Right lobe of liver (tissue), 4 donors: ENCODE results near the gene MS4A6E.

Source experiments
- POLR2A ChIP-seq: fragments of 450-650 bp; IDR thresholded peaks from one replicate; pipeline ENCODE4 v1.6.1; 2017; ENCODE audit warnings: antibody characterized with exemption, mild to moderate bottlenecking
- TF ChIP-seq, protein P1 (sequence below), 4 donors: fragments of 200-600 bp in 3 of 4; fragments of 450-650 bp in 1 of 4; IDR thresholded peaks; one replicate each; pipeline versions ENCODE4 v1.5.1 to v1.8.0; 2016 to 2022; ENCODE audit warnings: antibody characterized with exemption in 4 of 4, mild to moderate bottlenecking in 2 of 4
- donor health status: DM: no; HTN: no; CAD: no.
- donor health status: DM: no; HTN: no; CAD: no.
- donor health status: DM: no; HTN: yes; CAD: no.

DNA sequence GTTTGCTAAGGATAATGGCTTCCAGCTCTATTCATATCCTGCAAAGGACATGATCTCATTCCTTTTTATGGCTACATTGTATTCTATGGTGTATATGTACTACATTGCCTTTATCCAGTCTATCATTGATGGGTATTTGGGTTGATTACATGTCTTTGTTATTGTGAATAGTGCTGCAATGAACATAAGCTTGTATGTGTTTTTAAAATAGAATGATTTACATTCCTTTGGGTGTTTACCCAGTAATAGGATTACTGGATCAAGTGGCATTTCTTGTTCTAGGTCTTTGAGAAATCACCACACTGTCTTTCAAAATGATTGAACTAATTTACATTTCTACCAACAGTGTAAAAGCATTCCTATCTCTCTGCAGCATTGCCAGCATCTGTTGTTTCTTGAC is 6.0 kb upstream of the MS4A6E start:
- TF ChIP-seq POLR2A: no peak
- TF ChIP-seq, protein P1, sequence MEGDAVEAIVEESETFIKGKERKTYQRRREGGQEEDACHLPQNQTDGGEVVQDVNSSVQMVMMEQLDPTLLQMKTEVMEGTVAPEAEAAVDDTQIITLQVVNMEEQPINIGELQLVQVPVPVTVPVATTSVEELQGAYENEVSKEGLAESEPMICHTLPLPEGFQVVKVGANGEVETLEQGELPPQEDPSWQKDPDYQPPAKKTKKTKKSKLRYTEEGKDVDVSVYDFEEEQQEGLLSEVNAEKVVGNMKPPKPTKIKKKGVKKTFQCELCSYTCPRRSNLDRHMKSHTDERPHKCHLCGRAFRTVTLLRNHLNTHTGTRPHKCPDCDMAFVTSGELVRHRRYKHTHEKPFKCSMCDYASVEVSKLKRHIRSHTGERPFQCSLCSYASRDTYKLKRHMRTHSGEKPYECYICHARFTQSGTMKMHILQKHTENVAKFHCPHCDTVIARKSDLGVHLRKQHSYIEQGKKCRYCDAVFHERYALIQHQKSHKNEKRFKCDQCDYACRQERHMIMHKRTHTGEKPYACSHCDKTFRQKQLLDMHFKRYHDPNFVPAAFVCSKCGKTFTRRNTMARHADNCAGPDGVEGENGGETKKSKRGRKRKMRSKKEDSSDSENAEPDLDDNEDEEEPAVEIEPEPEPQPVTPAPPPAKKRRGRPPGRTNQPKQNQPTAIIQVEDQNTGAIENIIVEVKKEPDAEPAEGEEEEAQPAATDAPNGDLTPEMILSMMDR (IDR thresholded peaks at IDR 0.05): no peak
